ENCODE results near the gene LCE6A. TPM values are rescaled to one million over a fixed set of nuclear protein-coding genes. Genes with fewer than 3 reads are reported as not detected.

The LCE6A gene
- total RNA-seq, 1 donor from 2014 or later, result not detected

- Histone ChIP-seq H3K9me3 (ENCODE audit: low read depth) (peaks cover 39% of the 10 kb centered on the region), H3K27me3 (no peaks in the 10 kb centered on the region), H3K4me1 (no peaks in the 10 kb centered on the region), H3K79me2 (ENCODE audit: low read depth) (no peaks in the 10 kb centered on the region), H3K4me2 (no peak within 1 kb of the TSS), H3K9ac (no peak within 1 kb of the TSS), H3K4me3 (no peak within 1 kb of the TSS), H3K27ac (no peak within 1 kb of the TSS), H3K36me3 (no peaks in the 10 kb centered on the region), H2AFZ (replicated peaks) (no peak within 1 kb of the TSS), H3F3A (ENCODE audit: low read depth) (no peaks in the 10 kb centered on the region), H4K20me1 (ENCODE audit: low read depth) (no peaks in the 10 kb centered on the region)
- no peak within 1 kb of the TSS for H3K27ac Mint-ChIP-seq
- TF ChIP-seq EZH2phosphoT487 (IDR thresholded peaks at IDR 0.05), result no peak
- no peak for TF ChIP-seq CTCF (IDR thresholded peaks at IDR 0.05)
- no peak for TF ChIP-seq EZH2 (IDR thresholded peaks at IDR 0.05)
- H3K36me3 Mint-ChIP-seq, result no peaks in the 10 kb centered on the region
- H3K9me3 Mint-ChIP-seq, result peaks cover 12% of the 10 kb centered on the region
- peaks cover 3% of the 10 kb centered on the region for H3K27me3 Mint-ChIP-seq (ENCODE audit: insufficient read depth, low read depth)
- H3K4me1 Mint-ChIP-seq, result no peaks in the 10 kb centered on the region
- no peak within 1 kb of the TSS for H3K4me3 Mint-ChIP-seq
- no peak for DNase-seq (ENCODE audit: low spot score)
Measured at GRCh38 chr1:152811671-152812070, 31.0 kb upstream of the LCE6A start, which contains the start of gene LCE1B. Gene LCE1B (plus strand): TSS chr1:152811971. CDS start chr1:152812447, 476 bp downstream.

- H3K27ac ChIP-seq, result no peak overlapping the region
- H3K4me2 ChIP-seq, result no peak overlapping the region
- H3K9me3 Mint-ChIP-seq, result peaks cover 11% of the 10 kb centered on the region
- no peaks in the 10 kb centered on the region for H3K4me1 Mint-ChIP-seq
- TF ChIP-seq EZH2 (IDR thresholded peaks at IDR 0.05) (no peak), CTCF (IDR thresholded peaks at IDR 0.05) (no peak), EZH2phosphoT487 (IDR thresholded peaks at IDR 0.05) (no peak)
- no peaks in the 10 kb centered on the region for H3K27me3 ChIP-seq
- no peaks in the 10 kb centered on the region for H3K27me3 Mint-ChIP-seq (ENCODE audit: insufficient read depth, low read depth)
- H3K4me3 ChIP-seq, result no peak overlapping the region
- H2AFZ ChIP-seq (replicated peaks), result no peak overlapping the region
- H3K4me1 ChIP-seq, result no peaks in the 10 kb centered on the region
- H3K4me3 Mint-ChIP-seq, result no peak overlapping the region
- DNase-seq (ENCODE audit: low spot score), result no peak
- no peaks in the 10 kb centered on the region for H3K36me3 ChIP-seq
- H3K36me3 Mint-ChIP-seq, result no peaks in the 10 kb centered on the region
- H3K79me2 ChIP-seq (ENCODE audit: low read depth), result no peaks in the 10 kb centered on the region
- H3K9me3 ChIP-seq (ENCODE audit: low read depth), result peaks cover 31% of the 10 kb centered on the region
- no peaks in the 10 kb centered on the region for H3F3A ChIP-seq (ENCODE audit: low read depth)
- no peaks in the 10 kb centered on the region for H4K20me1 ChIP-seq (ENCODE audit: low read depth)
- H3K9ac ChIP-seq, result no peak overlapping the region
- no peak overlapping the region for H3K27ac Mint-ChIP-seq
Measured at GRCh38 chr1:152817309-152817708, 25.3 kb upstream of the LCE6A start.

- no peaks in the 10 kb centered on the region for H3K4me1 Mint-ChIP-seq
- no peaks in the 10 kb centered on the region for H3F3A ChIP-seq (ENCODE audit: low read depth)
- no peaks in the 10 kb centered on the region for H3K27me3 ChIP-seq
- no peaks in the 10 kb centered on the region for H3K36me3 ChIP-seq
- no peak overlapping the region for H3K27ac ChIP-seq
- peaks cover 24% of the 10 kb centered on the region for H3K9me3 ChIP-seq (ENCODE audit: low read depth)
- H3K4me3 Mint-ChIP-seq, result no peak overlapping the region
- DNase-seq (ENCODE audit: low spot score), result no peak
- no peak for TF ChIP-seq CTCF (IDR thresholded peaks at IDR 0.05)
- TF ChIP-seq EZH2phosphoT487 (IDR thresholded peaks at IDR 0.05), result no peak
- TF ChIP-seq EZH2 (IDR thresholded peaks at IDR 0.05), result no peak
- no peak overlapping the region for H3K4me3 ChIP-seq
- no peaks in the 10 kb centered on the region for H4K20me1 ChIP-seq (ENCODE audit: low read depth)
- H3K9me3 Mint-ChIP-seq, result peaks cover 11% of the 10 kb centered on the region
- no peak overlapping the region for H3K9ac ChIP-seq
- no peaks in the 10 kb centered on the region for H3K27me3 Mint-ChIP-seq (ENCODE audit: insufficient read depth, low read depth)
- no peaks in the 10 kb centered on the region for H3K4me1 ChIP-seq
- no peak overlapping the region for H3K4me2 ChIP-seq
- H3K27ac Mint-ChIP-seq, result no peak overlapping the region
- H3K79me2 ChIP-seq (ENCODE audit: low read depth), result no peaks in the 10 kb centered on the region
- no peaks in the 10 kb centered on the region for H3K36me3 Mint-ChIP-seq
- no peak overlapping the region for H2AFZ ChIP-seq (replicated peaks)
Measured at GRCh38 chr1:152823294-152823693, 19.4 kb upstream of the LCE6A start.
